Fibroblast of lung (primary cell): ENCODE measurements around the gene KRTAP17-1.
"Not testable (repeated sequence)": the region's sequence is repeated elsewhere in the genome, so short reads cannot be mapped to it uniquely, and the experiment has no call there.

Experiments
- EZH2 ChIP-seq: IDR thresholded peaks from 2 replicates; pipeline ENCODE4 v1.5.1; 2012; ENCODE audit warnings: low read length, control low read depth, mild to moderate bottlenecking; ENCODE audit errors: missing control alignments
- TF ChIP-seq, protein P1 (sequence below), 2 donors: IDR thresholded peaks in 1 of 2; conservative IDR thresholded peaks in 1 of 2; 1 replicate in 1 of 2; 2 replicates in 1 of 2; pipeline ENCODE4 v1.5.1; 2011 to 2012; ENCODE audit warnings: low read length in 2 of 2, control low read depth in 1 of 2, inconsistent platforms in 1 of 2, low read depth in 1 of 2, mild to moderate bottlenecking in 1 of 2

DNA sequence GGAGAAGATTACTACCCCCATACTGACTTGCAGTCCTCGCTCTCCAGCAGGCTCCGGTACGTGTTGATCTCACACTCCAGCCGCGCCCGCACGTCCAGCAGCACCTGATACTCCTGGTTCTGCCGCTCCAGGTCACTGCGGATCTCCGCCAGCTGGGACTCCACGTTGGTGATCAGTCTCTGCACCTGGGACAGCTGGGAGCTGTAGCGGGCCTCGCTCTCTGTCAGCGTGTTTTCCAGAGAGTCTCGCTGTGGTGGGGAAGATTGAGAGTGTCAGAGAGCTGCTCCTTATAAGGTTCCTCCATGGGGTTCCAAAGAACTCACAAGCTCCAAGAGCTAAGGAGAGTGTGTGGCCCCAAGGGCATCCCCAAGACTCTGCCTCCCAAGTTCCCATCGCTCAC is 30.9 kb upstream of the KRTAP17-1 start:
- TF ChIP-seq, protein P1, sequence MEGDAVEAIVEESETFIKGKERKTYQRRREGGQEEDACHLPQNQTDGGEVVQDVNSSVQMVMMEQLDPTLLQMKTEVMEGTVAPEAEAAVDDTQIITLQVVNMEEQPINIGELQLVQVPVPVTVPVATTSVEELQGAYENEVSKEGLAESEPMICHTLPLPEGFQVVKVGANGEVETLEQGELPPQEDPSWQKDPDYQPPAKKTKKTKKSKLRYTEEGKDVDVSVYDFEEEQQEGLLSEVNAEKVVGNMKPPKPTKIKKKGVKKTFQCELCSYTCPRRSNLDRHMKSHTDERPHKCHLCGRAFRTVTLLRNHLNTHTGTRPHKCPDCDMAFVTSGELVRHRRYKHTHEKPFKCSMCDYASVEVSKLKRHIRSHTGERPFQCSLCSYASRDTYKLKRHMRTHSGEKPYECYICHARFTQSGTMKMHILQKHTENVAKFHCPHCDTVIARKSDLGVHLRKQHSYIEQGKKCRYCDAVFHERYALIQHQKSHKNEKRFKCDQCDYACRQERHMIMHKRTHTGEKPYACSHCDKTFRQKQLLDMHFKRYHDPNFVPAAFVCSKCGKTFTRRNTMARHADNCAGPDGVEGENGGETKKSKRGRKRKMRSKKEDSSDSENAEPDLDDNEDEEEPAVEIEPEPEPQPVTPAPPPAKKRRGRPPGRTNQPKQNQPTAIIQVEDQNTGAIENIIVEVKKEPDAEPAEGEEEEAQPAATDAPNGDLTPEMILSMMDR (conservative IDR thresholded peaks at IDR 0.05 in 1 of 2, IDR thresholded peaks at IDR 0.05 in 1 of 2; ENCODE audit: low read depth in 1 of 2, low read length in 2 of 2), result not testable (repeated sequence)
- TF ChIP-seq EZH2, result not testable (repeated sequence)
